B cell (primary cell): ENCODE measurements around the gene NPAS3.

Experiments
- EZH2 ChIP-seq: IDR thresholded peaks from 2 replicates; pipeline ENCODE4 v1.6.1; 2012; ENCODE audit warnings: borderline replicate concordance, low read depth, mild to moderate bottlenecking, moderate library complexity, low read length; ENCODE audit not compliant: insufficient read depth, poor library complexity, severe bottlenecking
- TF ChIP-seq, protein P1 (sequence below): fragments of 200-600 bp; IDR thresholded peaks from one replicate; pipeline ENCODE4 v1.8.0; 2022; ENCODE audit warnings: antibody characterized with exemption, mild to moderate bottlenecking

- TF ChIP-seq, protein P1, sequence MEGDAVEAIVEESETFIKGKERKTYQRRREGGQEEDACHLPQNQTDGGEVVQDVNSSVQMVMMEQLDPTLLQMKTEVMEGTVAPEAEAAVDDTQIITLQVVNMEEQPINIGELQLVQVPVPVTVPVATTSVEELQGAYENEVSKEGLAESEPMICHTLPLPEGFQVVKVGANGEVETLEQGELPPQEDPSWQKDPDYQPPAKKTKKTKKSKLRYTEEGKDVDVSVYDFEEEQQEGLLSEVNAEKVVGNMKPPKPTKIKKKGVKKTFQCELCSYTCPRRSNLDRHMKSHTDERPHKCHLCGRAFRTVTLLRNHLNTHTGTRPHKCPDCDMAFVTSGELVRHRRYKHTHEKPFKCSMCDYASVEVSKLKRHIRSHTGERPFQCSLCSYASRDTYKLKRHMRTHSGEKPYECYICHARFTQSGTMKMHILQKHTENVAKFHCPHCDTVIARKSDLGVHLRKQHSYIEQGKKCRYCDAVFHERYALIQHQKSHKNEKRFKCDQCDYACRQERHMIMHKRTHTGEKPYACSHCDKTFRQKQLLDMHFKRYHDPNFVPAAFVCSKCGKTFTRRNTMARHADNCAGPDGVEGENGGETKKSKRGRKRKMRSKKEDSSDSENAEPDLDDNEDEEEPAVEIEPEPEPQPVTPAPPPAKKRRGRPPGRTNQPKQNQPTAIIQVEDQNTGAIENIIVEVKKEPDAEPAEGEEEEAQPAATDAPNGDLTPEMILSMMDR: no peak
- no peak for TF ChIP-seq EZH2
Observed at GRCh38 chr14:33386781-33387180, 448.1 kb downstream of the NPAS3 start.
